HG03025 (cell line): Measurements from ENCODE around the gene SH2D1B.
"Not testable (repeated sequence)": the region's sequence is repeated elsewhere in the genome, so short reads cannot be mapped to it uniquely, and the experiment has no call there.

Experiments
- ATAC-seq: cut with Tn5 transposase; IDR thresholded peaks from one replicate; pipeline ENCODE4 v1.9.1; 2021; ENCODE audit warnings: mild to moderate bottlenecking, moderate library complexity; ENCODE audit not compliant: unreplicated experiment, low FRiP score

SH2D1B gene

GRCh38 chr1:162412002-162412401 is at the start of gene SH2D1B:
TSS of gene SH2D1B (minus strand) at chr1:162412136. CDS start at chr1:162412016, 120 bp downstream.
- ATAC-seq = no peak

- no peak for ATAC-seq
Observed at GRCh38 chr1:162458236-162458635, 46.3 kb upstream of the SH2D1B start.

GRCh38 chr1:162456323-162456722 is 44.4 kb upstream of the SH2D1B start:
- ATAC-seq = no peak

- not testable (repeated sequence) for ATAC-seq
Observed at GRCh38 chr1:162454361-162454760, 42.4 kb upstream of the SH2D1B start.

- ATAC-seq = no peak
Observed at GRCh38 chr1:162446946-162447345, 35.0 kb upstream of the SH2D1B start.

GRCh38 chr1:162444903-162445302 is 33.0 kb upstream of the SH2D1B start:
- ATAC-seq = no peak

GRCh38 chr1:162432977-162433713 is 21.2 kb upstream of the SH2D1B start:
- not testable (repeated sequence) for ATAC-seq

GRCh38 chr1:162430583-162430982 is 18.6 kb upstream of the SH2D1B start:
- no peak for ATAC-seq

- no peak for ATAC-seq
Observed at GRCh38 chr1:162422662-162423375, 10.9 kb upstream of the SH2D1B start.

GRCh38 chr1:162421258-162422164 is 9.6 kb upstream of the SH2D1B start:
- ATAC-seq = no peak

GRCh38 chr1:162420120-162420519 is 8.2 kb upstream of the SH2D1B start:
- no peak for ATAC-seq

GRCh38 chr1:162419450-162419931 is 7.6 kb upstream of the SH2D1B start:
- not testable (repeated sequence) for ATAC-seq

GRCh38 chr1:162418584-162418983 is 6.6 kb upstream of the SH2D1B start:
- not testable (repeated sequence) for ATAC-seq

GRCh38 chr1:162417650-162418049 is 5.7 kb upstream of the SH2D1B start:
- ATAC-seq = no peak

GRCh38 chr1:162416909-162417308 is 5.0 kb upstream of the SH2D1B start:
- no peak for ATAC-seq

- no peak for ATAC-seq
Observed at GRCh38 chr1:162416215-162416614, 4.3 kb upstream of the SH2D1B start.

GRCh38 chr1:162407539-162407938 is 4.4 kb downstream of the SH2D1B start:
- ATAC-seq = no peak

GRCh38 chr1:162406811-162407210 is 5.1 kb downstream of the SH2D1B start:
- ATAC-seq = no peak

- ATAC-seq = no peak
Observed at GRCh38 chr1:162405800-162406199, 6.1 kb downstream of the SH2D1B start.

GRCh38 chr1:162404550-162405160 is 7.3 kb downstream of the SH2D1B start:
- ATAC-seq = no peak
